HK-2 (cell line): ENCODE data around the gene UBALD2.
A peak's percentile ranks its signal among the peaks of the same experiment; 100 is the strongest.
"Not testable (repeated sequence)": the region's sequence is repeated elsewhere in the genome, so short reads cannot be mapped to it uniquely, and the experiment has no call there.

ENCODE experiments used
- DNase-seq: peaks from one replicate; pipeline ENCODE4 v3.0.0-alpha.2; 2018; ENCODE audit not compliant: unreplicated experiment

Gene UBALD2

DNA sequence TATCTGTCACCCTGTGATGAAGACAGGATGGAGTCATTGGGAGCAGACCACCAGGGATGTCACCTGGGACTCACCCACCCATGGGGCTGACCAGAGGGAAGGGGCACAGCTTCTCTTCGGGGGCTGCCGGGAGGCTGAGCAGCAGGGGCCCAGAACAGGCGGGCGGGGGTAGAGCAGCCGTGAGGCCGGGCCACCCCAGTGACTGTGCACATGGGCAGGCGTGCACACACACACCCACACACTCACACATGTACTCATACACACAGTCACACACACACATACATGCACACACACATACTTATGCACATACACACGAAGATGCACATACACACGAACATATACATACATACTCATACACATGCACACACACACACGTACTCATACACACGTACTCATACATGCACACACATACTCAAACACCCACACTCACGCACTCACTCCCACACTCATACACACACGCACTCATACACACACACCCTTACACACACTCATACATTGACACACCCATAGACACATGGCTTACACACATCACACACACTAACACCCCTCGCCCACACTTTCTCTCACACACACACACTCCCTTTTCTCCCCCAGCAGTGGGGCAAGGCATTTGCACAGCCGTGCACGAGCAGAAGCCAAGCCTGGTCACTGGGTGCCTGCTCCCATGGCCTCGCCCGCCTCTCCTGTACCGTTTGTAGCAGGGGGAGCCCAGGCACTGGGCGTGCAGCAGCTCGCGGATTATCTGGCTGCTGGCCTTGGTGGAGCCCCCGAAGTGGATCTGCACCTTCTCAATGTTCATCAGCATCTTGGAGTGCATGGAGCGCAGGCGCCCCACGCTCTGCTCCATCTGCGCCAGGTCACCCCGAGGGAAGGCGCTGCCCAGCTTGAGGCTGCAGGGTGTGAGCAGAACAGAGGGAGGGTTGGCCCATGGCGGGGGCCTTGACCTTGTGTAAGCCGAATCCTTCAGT, 12.4 kb downstream of the UBALD2 start:
- no peak for DNase-seq

DNA sequence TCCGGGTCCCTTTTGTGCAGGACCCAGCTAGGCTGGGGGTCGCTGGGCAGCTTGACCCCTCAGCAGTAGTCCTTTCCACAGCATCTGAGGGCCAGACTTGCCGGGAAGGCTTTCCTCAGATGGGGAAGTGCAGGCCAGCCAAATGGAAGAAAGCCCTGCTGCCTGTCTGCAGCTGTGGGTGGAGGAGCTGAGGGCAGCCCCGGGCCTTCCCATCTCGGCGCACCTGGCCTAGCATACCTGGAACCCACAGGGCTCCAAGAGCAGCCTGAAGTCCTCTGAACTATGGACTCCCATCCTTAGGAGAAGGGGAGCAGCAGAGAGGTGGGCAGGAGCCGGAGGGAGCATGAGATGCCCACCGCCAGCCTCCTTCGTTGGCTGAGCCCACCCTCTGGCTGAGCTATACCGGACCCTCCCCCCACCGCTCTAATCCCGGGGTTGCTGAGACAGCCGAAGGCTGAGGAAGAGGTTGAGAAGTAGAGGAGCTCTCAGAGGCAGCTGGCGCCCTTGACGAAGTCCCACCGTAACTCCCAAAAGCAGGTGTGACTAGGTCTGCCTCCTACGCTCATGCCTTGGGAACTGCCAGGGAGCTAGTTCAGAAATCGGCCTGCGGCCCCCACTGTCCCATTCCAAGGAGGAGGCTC, 13.2 kb downstream of the UBALD2 start:
- DNase-seq = no peak

DNA sequence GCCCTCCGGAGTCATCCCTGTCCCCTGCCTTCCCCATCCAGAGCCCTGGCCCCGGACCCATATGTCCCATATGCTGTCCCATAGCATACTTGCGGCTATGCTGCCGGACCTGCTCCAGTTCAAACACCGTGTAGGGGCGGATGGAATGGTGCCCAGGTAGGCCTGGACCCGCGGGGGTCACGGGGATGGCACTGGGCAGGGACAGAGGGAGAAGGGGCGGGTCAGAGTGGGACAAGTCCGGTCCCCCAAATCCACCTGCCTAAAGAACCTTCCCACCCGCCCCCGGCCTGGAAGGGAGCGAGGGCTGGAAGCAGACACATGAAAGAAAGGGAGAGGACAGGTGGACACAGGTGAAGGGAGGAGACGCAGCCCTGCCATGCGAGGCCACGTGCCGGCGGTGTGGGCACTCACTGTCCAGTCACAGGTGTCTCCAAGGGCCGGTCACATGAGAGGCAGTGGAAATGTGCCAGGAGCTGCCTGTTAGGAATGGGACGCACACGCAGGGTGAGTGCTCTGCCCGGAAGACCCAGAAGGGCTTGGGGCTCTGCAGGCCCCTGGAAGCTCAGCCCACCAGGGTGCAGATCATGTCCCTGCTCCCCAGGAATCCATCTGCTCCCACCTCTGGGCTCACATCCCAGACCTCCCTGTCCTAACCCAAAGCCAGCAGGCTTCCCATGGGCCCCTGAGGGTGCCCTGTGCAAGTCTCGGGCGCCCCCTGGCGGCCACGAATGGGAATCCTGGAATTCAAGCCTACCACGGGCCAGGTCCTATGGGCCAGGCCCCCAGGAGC, 14.0 kb downstream of the UBALD2 start:
- peak; percentile 86 for DNase-seq

DNA sequence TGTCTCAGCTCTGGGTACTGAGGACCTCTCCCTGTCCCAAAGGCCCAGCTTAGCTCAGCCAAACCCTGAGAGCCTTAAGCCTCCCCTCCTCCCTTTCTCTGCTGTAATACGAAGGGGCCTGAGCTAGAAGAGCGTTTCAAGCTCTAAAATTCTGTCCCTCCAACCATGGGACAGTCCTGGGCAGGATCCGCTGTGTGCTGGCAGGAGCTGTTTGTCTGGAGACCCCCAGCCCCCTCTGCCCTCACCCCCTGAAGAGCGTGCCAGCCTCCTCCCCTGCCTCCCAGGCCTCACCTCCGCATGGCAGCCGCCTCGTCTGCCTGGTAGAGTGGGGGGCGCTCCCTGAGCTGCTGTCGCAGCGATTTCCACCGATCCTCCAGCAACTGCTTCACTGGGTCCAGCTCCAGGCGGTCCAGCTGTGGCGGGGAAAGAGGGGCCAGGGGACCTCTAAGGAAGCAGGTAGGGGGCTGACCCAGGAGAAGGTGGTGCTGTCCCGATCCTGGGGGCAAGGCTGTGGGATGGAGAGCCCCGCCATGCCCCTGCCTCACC, 14.7 kb downstream of the UBALD2 start:
- no peak for DNase-seq

DNA sequence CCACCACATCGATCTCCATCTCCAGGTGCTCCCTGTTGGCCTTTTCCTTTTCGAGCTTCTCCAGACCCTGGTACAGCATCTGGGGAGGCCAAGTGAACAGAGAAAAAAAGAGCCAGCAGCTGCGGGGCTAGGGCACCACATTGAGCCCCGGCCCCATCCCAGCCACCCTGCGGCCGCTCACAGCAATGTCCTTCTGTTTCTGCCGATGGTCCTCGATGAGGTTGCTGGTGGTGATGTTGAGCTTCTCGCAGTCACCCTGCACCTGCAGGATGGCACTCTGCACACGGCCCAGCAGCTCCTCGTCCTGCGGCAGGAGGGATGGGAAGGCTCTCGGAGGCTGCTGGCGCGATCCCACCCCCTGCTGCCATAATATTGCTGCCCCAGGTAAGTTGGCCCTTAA, 15.5 kb downstream of the UBALD2 start:
- DNase-seq = no peak

DNA sequence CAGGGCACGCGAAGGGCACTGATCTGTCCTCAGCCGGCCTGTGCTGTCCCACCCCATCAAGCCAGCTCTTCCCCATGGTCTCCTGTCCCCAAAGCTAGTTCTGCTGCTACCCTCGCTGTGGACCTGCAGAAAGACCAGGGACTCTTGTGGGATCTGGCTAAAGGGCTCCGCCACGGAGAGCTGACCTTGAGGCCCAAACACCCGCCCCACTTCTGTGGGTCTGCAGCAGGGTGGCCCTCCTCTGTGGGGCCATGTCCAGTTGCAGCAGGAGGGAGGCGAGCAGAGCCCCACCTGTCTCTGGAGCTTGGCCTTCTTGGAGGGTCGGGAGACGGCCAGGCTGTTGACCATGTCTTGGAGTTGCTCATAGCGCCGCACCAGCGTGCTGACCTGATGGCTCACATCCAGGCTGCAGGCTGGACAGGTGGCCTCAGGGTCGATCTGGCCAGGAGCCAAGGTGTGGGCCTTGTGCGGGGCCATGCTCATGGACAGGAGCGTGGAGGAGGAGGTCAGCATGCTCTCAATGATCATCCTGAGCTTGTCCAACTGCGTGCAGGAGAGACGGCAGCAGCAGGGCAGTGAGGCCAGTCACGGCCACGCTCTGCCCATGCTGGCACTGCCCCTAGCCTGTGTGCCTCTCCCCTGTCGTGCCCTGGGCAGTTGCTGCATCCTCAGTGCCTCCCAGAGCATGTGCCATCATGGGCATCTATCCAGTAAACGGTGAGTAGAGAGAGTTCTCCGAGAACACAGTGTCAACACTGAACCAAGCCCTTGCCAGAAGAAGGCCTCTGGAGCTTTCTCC, 16.6 kb downstream of the UBALD2 start:
- no peak for DNase-seq

DNA sequence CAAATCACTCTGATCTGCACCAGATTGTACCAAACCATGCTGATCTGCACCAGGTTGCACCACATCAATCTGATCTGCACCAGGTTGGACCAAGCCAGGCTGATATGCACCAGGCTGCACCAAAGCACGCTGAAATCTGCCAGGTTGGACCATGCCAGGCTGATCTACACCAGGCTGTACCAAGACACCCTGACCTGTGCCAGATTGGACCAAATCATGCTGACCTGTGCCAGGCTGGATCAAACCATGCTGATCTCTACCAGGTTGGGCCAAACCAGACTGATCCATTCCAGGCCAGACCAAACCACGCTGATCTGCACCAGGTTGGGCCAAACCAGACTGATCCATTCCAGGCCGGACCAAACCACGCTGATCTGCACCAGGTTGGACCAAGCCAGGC, 27.4 kb downstream of the UBALD2 start:
- no peak for DNase-seq

DNA sequence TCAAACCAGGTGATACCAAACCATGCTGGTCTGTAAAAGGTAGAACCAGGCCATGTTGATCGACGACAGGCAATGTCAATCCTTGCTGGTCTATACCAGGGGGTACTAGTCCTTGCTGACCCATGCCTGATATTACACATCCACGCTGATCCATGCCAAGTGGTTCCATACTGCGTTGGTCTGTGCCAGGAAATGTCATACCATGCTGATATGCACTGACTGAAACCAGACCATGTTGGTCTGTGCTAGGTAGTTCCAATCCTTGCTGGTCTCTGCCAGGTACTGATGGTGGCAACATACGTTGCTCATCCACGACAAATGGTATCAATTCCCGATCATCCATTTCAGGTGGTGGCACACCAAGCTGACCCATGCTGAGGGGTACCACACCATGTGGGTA, 28.0 kb downstream of the UBALD2 start:
- DNase-seq = no peak

DNA sequence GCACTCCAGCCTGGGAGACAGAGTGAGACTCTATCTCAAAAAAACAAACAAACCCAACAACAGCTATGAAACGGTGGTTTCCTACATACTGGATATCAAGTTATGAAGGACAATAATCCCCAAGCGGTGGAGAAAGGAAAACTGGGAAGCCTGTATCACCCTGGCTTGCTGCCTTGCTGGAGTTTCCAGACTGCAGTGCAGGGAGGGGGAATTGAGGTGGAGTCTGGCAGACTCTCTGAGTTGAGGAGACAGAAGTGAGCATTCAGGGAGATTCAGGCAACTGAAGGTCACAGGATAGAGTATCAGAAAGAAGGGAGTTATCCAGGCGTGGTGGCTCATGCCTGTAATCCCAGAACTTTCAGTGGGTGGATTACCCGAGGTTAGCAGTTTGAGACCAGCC, 31.0 kb downstream of the UBALD2 start:
- no peak for DNase-seq

DNA sequence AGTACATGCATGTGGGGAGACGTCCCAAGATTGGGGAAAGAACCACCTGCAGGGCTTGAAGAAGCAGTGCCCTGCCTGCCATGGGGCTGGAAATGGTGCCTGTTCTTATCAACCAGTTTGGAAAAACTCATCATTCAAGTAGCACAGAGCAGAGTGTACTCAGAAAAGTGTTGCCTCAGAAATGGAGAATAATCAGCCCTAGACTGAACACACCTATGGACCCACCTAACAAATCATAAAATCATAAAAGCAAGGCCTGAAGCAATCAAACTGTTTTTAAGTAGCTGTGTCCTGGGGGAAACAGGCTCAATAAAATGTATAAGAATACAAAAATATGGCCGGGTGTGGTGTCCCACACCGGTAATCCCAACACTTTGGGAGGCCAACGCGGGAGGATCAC, 31.7 kb downstream of the UBALD2 start:
- no peak for DNase-seq

DNA sequence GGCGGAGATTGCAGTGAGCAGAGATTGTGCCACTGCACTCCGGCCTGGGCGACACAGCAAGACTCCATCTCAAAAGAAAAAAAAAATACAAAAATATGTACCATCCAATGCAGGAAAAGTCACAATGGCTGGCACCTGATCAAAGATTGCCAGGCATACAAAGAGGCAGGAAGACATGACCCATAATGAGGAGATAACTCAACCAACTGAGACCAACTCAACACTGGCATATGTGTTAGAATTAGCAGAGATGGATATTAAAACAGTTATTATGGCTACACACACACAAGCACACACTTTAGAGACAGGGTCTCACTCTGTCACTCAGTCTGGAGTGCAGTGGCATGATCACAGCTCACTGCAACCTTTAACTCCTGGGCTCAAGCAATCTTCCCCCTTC, 32.3 kb downstream of the UBALD2 start:
- no peak for DNase-seq

DNA sequence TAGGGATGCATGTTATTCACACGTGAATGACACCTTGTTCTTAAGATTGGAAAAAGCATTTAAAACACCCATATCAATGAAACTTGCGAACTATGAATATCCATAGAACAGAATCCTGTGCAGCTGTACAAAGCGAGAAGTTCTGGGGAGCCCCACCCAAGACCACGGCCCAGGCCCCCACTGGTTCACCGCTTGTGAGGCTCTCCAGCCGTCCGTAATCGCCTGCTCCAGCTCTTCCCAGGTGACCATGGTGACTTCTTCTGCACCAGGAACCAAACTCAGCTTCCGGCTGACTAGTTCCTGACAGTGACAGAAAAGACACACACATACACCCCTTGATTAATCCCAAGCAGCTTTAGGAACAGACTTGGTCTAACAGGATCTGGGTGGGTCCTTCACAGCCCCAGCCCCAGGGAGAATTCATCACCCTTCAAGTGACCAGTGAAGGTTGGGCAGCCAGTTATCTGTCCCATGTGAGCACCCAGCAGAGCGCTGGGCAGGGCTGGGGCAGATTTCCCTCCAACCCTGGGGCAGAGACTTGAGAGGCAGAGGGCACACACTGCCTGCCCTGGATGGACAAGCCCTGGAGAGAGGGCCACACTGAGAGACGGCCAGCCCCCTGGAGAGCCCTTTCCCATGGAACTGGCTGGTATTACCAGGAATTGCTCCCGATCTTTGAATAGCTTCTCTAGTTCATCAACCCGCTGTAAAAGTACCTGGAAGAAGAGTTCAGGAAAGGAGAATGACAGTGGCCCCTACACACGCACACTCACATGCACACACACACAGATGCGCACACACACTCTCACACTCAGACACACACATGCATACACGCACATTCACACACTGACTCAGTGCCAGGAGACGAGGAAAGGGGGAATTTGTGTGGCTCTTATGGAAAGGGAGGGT, 39.3 kb downstream of the UBALD2 start:
- DNase-seq = no peak

DNA sequence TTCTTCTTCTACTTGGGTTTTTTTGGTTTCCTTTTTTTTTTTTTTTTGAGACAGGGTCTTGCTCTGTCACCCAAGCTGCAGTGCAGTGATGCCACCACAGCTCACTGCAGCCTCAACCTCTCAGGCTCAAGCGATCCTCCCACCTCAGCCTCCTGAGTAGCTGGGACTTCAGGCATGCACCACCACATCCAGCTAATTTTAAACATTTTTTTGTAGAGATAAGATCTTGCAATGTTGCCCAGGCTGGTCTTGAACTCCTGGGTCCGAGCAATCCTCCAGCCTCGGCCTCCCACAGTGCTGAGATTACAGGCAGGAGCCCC, 39.9 kb downstream of the UBALD2 start:
- not testable (repeated sequence) for DNase-seq

DNA sequence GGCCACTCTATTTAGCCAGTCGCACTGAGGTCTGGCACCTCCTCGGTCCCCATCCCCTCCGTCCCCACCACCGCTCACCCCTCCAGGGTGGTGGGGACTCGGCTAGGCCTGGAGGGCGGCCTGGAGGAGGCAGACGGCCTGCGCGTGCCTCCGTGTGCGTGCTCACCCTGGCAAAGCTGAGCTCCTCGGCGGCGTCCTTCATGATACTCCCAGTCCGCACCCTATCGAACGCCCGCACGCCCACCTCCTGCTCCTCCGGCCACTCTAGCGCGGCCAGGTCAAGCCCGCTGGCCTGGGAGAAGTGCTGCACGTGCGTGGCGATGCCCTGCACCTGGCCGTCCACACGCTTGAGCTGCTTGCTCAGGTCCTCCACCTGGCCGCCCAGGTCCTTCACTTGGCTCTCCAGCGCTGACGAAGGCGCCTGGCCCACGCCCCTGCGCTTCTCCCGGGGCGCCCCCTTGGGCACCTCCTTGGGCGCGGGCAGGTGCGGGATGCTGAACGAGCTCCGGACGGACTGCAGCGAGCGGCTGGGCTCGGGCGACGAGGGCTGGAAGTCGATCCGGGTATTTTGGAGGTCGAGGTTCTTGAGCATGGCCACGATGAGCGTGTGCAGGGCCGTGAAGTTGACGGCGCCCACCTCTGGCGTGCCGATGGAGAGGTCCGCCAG, 42.3 kb downstream of the UBALD2 start:
- DNase-seq = no peak

DNA sequence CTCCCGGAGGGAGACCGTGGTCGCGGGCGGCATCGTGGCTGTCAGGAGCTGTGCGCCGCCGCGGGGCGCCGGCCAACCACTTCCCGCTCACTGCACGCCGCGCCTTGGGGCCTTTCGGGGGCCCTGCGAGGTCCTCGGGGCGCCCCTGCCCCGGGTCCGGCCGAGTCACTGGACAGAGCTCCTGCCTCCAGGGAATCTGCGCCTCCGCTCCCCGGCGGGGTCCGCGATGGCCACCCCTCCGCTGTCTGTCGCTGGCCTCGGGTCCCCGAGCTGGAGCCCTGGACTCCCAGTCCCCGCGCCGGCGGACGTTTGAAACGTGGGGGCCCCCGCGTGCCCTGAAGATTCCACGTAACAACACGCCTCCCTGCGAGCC, 42.8 kb downstream of the UBALD2 start, which contains the start of gene QRICH2:
TSS of gene QRICH2 (minus strand) at position 311 of the 373 bp plus-strand sequence. CDS start at position 33, 278 bp downstream.
- no peak for DNase-seq

DNA sequence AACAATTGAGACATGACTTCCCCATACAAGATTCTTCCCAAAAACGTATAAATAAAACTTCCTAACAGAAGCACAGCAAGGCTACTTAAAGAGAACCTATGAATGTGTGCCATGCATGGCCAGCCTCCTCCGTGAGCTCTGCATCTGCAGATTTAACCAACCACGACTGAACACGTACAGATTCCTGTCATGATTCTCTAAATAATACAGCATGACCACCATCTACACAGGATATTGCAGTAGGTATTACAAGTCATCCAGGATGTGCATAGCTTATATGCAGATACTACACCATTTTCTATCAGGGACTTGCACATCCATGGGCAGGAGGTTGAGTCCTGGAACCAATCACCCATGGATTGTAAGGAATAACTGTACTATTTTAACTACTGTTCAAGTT, 44.3 kb downstream of the UBALD2 start:
- DNase-seq = no peak

DNA sequence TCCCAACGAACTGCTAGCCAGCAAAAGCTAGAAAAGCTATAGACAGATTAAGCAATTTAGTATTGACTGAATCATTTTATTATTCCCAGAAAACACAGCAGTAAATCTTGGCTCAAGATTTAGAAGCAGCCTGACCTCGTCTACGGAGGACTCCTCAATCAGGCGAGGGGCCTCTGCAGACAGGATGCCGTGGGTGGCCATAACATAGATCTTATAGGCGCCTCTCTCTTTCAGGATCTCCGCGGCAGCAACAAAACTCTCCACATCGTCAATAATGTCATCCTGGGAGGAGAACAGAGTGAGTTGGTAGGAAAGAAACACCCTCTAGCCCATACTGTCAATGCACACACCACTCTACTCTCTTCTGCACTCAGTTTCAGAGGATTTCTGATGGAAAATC, 47.6 kb downstream of the UBALD2 start:
- no peak for DNase-seq

DNA sequence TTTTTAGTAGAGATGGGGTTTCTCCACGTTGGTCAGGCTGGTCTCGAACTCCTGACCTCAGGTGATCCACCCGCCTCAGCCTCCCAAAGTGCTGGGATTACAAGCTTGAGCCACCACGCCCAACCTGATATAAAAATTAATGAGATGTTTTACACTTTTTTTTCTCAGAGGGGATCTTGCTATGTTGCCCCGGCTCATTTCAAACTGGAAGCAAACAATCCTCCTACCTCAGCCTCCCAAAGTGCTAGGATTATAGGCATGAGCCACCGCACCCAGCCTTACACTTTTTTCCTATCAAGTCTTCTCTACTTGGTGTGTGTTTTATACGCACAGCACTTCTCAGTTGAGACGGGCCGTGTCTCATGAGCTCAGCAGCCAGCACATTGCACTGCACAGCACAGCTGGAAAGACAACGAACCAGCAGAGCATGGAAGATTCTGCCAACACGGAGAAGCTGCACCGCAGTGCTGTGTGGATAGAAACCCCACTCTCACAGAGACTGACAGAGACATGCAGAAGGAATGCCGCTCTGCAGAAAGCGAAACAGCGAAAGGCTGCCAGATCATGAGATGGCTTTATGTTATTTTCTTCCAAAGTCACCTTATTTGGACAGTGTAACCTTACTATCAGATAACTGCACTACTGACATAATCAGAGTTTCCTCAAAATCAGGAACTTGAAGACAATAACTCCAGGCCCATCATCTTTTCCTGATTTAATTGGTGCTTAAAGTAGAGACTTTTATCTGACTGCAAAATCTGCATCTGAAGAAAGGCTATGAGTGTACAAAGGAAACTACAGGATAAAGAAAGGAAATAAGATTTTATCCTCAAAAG, 49.5 kb downstream of the UBALD2 start:
- DNase-seq = no peak

DNA sequence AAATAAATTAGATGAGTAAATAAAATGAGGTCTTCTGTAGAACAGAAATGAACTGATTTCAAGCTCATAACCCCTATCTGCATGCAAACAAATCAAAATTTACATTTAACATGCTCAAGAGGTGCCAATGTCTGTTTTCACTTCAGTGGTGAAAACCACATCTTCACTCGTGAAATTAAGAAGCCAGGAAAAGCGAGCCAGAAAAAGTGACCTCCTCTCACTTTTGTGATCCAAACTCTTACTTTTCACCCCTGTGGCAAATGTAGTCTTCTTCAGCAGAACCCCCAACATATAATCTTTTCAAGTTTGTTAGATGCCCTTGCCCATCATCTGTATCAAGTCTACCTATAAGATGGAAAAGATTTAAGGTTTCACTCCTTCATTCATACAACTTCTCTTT, 52.4 kb downstream of the UBALD2 start:
- DNase-seq = no peak
